ENCODE data around the gene SGMS2.
A peak's percentile ranks its signal among the peaks of the same experiment; 100 is the strongest.

Gene SGMS2

GRCh38 chr4:107793996-107794395, 30.7 kb upstream of the SGMS2 start:
- no peak for DNase-seq (ENCODE audit: low spot score)
- Histone ChIP-seq H3K27ac (no peak overlapping the region), H3K4me3 (no peak overlapping the region)
- no peak for TF ChIP-seq CTCF (IDR thresholded peaks at IDR 0.05)

GRCh38 chr4:107799669-107800450, 24.9 kb upstream of the SGMS2 start:
- no peak overlapping the region for H3K27ac ChIP-seq
- no peak for TF ChIP-seq CTCF (IDR thresholded peaks at IDR 0.05)
- peak overlapping the region; percentile 37 for H3K4me3 ChIP-seq
- no peak for DNase-seq (ENCODE audit: low spot score)

GRCh38 chr4:107800706-107801105, 24.0 kb upstream of the SGMS2 start:
- DNase-seq (ENCODE audit: low spot score), result no peak
- Histone ChIP-seq H3K4me3 (no peak overlapping the region), H3K27ac (no peak overlapping the region)
- no peak for TF ChIP-seq CTCF (IDR thresholded peaks at IDR 0.05)

- DNase-seq (ENCODE audit: low spot score), result no peak
- no peak for TF ChIP-seq CTCF (IDR thresholded peaks at IDR 0.05)
- no peak overlapping the region for H3K27ac ChIP-seq
- H3K4me3 ChIP-seq, result no peak overlapping the region
Observed at GRCh38 chr4:107801766-107802211, 22.9 kb upstream of the SGMS2 start.

GRCh38 chr4:107804956-107805355, 19.8 kb upstream of the SGMS2 start:
- no peak overlapping the region for H3K27ac ChIP-seq
- TF ChIP-seq CTCF (IDR thresholded peaks at IDR 0.05), result no peak
- H3K4me3 ChIP-seq, result no peak overlapping the region
- DNase-seq (ENCODE audit: low spot score), result no peak

- Histone ChIP-seq H3K27ac (no peak overlapping the region), H3K4me3 (no peak overlapping the region)
- no peak for TF ChIP-seq CTCF (IDR thresholded peaks at IDR 0.05)
- DNase-seq (ENCODE audit: low spot score), result no peak
Observed at GRCh38 chr4:107806196-107806595, 18.5 kb upstream of the SGMS2 start.

GRCh38 chr4:107808572-107808971, 16.2 kb upstream of the SGMS2 start:
- Histone ChIP-seq H3K27ac (no peak overlapping the region), H3K4me3 (no peak overlapping the region)
- no peak for TF ChIP-seq CTCF (IDR thresholded peaks at IDR 0.05)
- no peak for DNase-seq (ENCODE audit: low spot score)

All from coronary artery (tissue), 2 donors.